Activated CD4-positive, alpha-beta T cell treated with anti-CD3 and anti-CD28 coated beads, Interleukin-2, amount 50 U/mL, for 4 hours (primary cell): ENCODE results near the gene DNAJC22.
"Not testable (repeated sequence)": the region's sequence is repeated elsewhere in the genome, so short reads cannot be mapped to it uniquely, and the experiment has no call there.

Experiments
- DNase-seq, 2 experiments: peaks; one replicate each; pipeline ENCODE4 v3.0.0-alpha.2; 2020

The DNAJC22 gene

DNA sequence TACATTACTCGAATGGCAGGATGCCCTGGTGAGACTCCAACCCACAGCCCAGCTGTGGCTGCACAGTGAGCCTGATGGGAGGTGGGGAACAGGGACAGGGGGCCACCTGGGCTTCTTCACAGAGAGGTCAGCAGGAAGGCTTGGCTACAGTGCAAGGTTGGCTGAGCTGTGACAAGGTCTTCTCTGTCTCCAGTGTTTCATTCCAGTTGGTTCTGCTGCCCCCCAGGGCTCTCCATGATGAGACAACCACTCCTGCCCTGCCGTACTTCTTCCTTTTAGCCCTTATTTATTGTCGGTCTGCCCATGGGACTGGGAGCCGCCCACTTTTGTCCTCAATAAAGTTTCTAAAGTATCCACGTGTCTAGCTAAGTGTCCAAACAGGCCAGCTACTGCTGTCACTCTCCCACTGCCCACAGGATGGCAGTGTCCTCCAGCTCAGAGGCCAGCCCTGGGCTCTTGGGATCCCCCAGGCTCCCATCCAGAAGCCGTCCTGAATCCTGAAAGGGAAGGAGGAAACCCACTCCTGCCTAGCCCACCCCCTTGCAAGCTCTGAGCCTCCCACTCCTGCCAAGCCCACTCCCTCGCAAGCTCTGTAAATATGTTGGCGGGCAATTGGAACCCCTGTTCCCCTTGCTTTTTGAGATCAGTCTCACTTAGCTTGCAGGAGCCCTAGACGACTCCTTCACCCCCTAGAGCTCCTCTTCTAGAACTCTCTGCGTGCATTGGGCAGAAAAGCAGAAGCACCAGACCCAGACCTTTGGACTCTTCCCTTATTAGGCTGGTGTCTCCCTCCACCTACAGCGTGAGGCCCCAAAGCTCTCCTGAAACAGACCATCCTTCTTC lies 15.1 kb upstream of the DNAJC22 start:
- DNase-seq, result no peak

DNA sequence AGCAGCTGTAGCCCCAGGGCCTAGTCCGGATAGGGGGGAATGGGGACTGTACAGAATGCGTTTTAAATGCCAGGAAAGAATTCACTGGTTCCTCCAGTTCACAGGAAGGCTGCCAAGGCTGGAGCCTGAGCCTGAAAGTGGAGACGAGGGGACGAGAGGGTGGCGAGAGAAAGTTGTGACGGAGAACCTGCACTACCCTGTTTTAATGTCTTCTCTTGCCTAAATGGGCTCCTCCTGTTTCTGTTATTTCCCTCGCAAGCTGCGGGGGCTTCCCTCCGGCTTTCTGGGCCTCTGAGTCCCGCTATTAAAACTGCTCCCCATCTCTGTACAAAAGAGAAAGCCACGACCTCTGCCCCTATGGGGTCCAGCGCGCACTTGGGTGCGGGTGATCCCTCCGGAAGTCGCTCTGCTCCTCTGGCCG lies 14.2 kb upstream of the DNAJC22 start:
- no peak for DNase-seq

DNA sequence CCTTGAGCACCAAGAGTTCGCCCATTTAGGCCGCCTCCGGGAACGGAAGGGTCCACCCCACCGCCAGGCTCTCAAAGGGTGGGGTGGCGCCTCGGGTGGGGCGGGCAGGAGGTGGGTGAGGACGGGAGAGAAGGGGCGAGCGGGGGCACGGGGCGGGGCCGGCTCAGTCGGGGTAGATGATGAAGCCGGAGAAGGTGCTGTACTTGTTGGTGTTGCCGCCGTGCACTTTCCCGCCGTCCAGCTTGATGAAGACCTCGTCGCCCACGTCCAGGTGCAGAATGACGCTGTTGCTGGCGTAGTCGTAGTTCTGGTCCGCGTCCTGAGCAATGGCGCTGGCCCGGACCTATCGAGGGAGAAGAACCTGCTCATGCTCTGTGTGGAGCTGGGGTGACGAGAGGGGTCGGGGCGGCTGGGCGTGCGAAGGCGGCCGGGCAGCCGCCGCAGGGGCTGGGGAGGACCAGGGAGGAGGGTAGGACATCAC lies 13.8 kb upstream of the DNAJC22 start:
- no peak for DNase-seq

DNA sequence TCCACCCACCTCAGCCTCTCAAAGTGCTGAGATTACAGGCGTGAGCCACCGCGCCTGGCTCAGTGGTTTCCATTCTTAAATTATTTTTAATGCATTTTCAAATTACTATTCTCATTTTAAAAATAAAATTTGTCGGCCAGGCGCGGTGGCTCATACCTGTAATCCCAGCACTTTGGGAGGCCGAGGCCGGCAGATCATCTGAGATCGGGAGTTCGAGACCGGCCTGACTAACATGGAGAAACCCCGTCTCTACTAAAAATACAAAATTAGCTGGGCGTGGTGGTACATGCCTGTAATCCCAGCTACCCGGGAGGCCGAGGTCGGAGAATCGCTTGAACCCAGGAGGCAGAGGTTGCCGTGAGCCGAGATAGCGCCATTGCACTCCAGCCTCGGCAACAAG lies 12.9 kb upstream of the DNAJC22 start:
- DNase-seq, result not testable (repeated sequence)

DNA sequence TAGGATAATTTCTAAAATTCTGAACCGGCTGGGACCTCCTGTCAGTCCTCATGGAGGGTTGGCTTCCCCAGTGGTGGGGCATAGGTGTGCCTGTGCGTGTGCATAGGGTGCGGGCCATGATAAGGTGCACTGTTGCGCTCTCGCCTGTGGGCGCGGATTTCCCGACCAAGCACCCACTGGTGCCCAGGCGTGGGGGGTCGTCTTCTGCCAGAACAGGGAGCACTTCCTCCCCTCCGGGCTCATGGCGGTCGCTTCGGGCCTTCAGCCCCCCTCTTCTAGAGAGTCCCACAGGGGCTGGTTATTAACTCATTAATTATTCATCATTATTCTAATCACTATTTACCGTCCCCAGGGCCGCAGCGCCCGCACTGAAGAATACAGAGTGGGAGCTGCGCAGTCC lies 12.5 kb upstream of the DNAJC22 start:
- DNase-seq, result no peak

GRCh38 chr12:49334681-49335080 lies 12.0 kb upstream of the DNAJC22 start:
- no peak for DNase-seq

- no peak for DNase-seq
Observed at GRCh38 chr12:49335118-49335954, 11.4 kb upstream of the DNAJC22 start.

DNA sequence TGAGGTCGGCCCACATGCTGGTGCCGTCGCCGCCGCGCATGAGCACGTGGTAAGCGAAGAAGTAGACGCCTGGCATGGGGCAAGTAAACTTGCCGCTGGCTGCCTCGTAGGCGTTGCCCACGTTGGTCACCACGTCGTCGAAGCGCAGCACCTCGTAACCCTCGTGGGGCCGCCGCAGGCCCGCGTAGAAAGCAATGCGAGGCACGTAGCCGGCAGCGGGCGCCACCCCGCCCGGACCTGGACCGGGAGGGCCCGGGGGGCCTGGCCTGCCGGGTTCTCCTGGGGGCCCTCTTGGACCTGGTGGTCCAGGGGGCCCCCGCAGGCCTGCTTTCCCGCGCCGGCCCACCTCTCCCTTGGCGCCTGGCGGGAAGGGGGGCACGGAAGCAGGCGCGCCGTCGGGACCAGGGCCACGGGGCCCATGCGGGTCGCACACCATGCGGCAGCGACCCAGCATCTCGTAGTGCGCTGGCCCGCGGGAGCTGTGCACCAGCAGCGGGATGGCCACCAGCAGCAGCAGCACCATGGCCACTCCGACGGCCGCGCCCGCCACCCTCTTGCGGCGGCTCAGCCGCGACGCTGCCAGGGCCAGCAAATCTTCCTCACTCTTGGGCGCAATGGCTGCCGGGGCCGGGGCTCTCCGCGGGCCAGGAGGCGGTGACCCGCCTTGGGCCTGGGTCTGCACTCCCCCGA lies 10.6 kb upstream of the DNAJC22 start:
- no peak for DNase-seq

GRCh38 chr12:49336645-49337584 lies 9.8 kb upstream of the DNAJC22 start, which contains the start of gene C1QL4:
Gene C1QL4, minus strand, starts transcription at chr12:49337188. Its CDS starts 711 bp downstream, at chr12:49336477.
- DNase-seq, result peak; percentile 86 to 88

- DNase-seq, result no peak
Observed at GRCh38 chr12:49338830-49339463, 7.7 kb upstream of the DNAJC22 start.

DNA sequence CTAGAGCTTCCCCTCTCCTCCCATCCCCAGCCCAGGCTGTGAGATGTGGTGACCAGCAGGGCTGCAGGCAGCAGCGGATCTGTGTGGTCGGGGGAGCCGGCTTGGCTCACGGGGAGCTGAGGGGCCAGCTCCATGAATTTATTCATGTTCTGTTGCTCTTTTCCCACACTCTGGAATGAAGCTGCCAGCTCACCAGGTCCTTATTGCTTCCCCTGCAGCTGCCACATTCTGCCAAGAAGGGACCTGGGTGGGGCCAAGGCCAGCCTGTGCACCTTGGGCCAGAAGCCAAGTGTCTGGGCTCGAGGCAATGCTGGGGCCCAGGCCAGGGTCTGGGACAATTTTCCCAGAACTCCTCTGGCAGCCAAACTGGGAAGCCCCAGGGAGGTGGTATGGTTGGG lies 7.2 kb upstream of the DNAJC22 start:
- no peak for DNase-seq

GRCh38 chr12:49340095-49340870 lies 6.4 kb upstream of the DNAJC22 start:
- DNase-seq, result no peak

GRCh38 chr12:49340971-49341776 lies 5.5 kb upstream of the DNAJC22 start:
- DNase-seq, result no peak

DNA sequence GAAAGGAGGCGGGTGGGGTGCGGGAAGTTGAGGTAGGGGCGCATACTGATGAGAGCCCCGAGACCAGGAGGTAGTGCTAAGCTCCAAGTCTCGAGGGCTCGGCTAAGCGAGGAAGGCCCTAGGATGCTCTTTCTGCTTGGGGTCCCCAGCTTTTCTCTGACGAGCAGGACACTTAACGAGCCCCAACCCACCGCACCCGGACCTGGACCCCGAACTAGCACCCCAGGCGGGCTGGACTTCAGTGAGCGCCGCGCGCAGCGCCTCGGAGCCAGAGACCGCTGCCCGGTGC lies 5.0 kb upstream of the DNAJC22 start:
- no peak for DNase-seq

DNA sequence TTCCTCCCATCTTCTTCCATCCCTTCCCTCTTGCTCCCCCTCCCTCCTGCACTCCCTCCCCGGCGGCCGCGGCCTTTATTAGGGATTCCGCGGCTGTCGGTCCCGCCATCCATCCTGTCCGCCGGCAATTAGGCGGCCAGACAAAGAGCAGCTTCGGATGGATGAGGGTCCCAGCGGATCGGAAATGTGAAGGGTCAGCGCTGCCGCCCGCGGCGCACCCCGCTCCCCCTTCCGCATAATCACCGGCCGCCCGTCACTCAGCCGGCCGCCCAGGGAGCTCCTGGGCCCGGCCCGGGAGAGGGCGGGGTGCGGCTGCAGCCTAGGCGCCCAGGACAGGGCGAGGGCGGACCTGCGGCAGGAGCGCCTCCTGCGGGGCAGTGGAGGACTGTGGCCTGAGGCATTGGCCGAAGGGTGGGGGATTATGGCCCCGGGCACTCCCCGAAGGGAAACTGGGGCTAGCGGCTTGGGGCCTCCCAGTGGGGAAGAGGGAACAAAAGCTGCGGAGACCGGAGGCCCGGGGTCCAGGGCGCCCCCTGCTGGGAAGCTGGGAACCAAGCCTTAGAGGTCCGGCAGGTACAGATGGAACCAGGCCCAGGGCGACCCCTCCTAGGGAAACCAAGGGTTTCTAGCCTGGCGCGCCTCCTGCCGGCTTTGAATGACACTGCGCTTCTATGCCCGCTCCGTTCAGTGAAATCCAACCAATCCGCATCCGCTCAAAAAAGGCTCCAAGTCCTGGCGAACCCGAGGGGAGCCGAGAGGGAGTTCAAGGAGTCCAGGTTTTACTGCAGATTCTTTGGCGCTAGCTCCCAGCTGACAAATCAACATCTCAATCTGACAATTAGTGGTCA lies 4.4 kb upstream of the DNAJC22 start:
- peak; percentile 63 to 64 for DNase-seq

- DNase-seq, result peak; percentile 40 to 43
Observed at GRCh38 chr12:49342914-49343731, 3.6 kb upstream of the DNAJC22 start.

GRCh38 chr12:49344486-49345050 lies 2.1 kb upstream of the DNAJC22 start:
- DNase-seq, result no peak
